WTC11 (cell line): ENCODE measurements around the gene RIPK3. TPM values are rescaled to one million over a fixed set of nuclear protein-coding genes. Genes with fewer than 3 reads are reported as not detected.
A peak's percentile ranks its signal among the peaks of the same experiment; 100 is the strongest.

Experiments used
- ATAC-seq: fragments of 200-7000 bp; cut with Tn5 transposase; 2 replicates; pipeline ENCODE4 v1.10.0; 2021; ENCODE audit warnings: mild to moderate bottlenecking, moderate library complexity
- CTCF ChIA-PET: fragments of 300-600 bp; sonication (Branson Sonifier 250); formaldehyde crosslinking; loops from one replicate; lab custom pipeline; 2021; ENCODE audit warnings: antibody characterized with exemption; lab: Charles Lee
- POLR2A ChIA-PET: fragments of 350-600 bp; sonication (Branson Sonifier 250); formaldehyde crosslinking; loops from one replicate; lab custom pipeline; 2021; ENCODE audit warnings: antibody characterized with exemption; lab: Charles Lee
- DNase-seq: peaks from one replicate; pipeline ENCODE4 v3.0.0; 2021; ENCODE audit warnings: low spot score
- H3K27ac Mint-ChIP-seq: 2 replicates; pipeline ENCODE4 v1.8.0; 2021; ENCODE audit warnings: mixed read lengths
- H3K27me3 Mint-ChIP-seq: 2 replicates; pipeline ENCODE4 v1.8.0; 2021; ENCODE audit warnings: low read depth, mild to moderate bottlenecking, moderate library complexity, mixed read lengths
- H3K36me3 Mint-ChIP-seq: 2 replicates; pipeline ENCODE4 v1.8.0; 2021; ENCODE audit warnings: mixed read lengths
- H3K4me1 Mint-ChIP-seq: 2 replicates; pipeline ENCODE4 v1.8.0; 2022; ENCODE audit warnings: mixed read lengths
- H3K4me3 Mint-ChIP-seq: 2 replicates; pipeline ENCODE4 v1.8.0; 2021; ENCODE audit warnings: mild to moderate bottlenecking, moderate library complexity, mixed read lengths
- H3K9me3 Mint-ChIP-seq: 2 replicates; pipeline ENCODE4 v1.8.0; 2021; ENCODE audit warnings: mixed read lengths
- AR ChIP-seq: fragments of 250-450 bp; sonication (Bioruptor Pico); IDR thresholded peaks from 2 replicates; pipeline ENCODE4 v1.9.0; 2021; ENCODE audit warnings: mild to moderate bottlenecking
- CDX4 ChIP-seq: fragments of 250-450 bp; sonication (Bioruptor Pico); IDR thresholded peaks from 2 replicates; pipeline ENCODE4 v1.9.0; 2021; ENCODE audit warnings: moderate library complexity, mild to moderate bottlenecking, inconsistent platforms, borderline replicate concordance
- CREM ChIP-seq: sonication (generic); formaldehyde crosslinking; IDR thresholded peaks from 2 replicates; pipeline ENCODE4 v1.8.1; 2022; ENCODE audit warnings: mild to moderate bottlenecking, missing genetic modification reagents, moderate library complexity
- FOXP1 ChIP-seq: sonication (generic); formaldehyde crosslinking; IDR thresholded peaks from 2 replicates; pipeline ENCODE4 v1.8.0; 2022; ENCODE audit warnings: missing genetic modification reagents, mild to moderate bottlenecking, moderate library complexity, borderline replicate concordance
- MLX ChIP-seq: sonication (generic); formaldehyde crosslinking; IDR thresholded peaks from 2 replicates; pipeline ENCODE4 v1.8.1; 2023; ENCODE audit warnings: mild to moderate bottlenecking, missing genetic modification reagents, moderate library complexity
- MXD4 ChIP-seq: fragments of 250-450 bp; sonication (Bioruptor Pico); IDR thresholded peaks from 2 replicates; pipeline ENCODE4 v1.8.0; 2021; ENCODE audit warnings: mild to moderate bottlenecking, moderate library complexity, borderline replicate concordance
- NFATC4 ChIP-seq: fragments of 250-450 bp; sonication (Bioruptor Pico); IDR thresholded peaks from 2 replicates; pipeline ENCODE4 v1.9.0; 2021; ENCODE audit warnings: mild to moderate bottlenecking
- NR2C2 ChIP-seq: sonication (generic); formaldehyde crosslinking; IDR thresholded peaks from 2 replicates; pipeline ENCODE4 v1.8.0; 2022; ENCODE audit warnings: mild to moderate bottlenecking, missing genetic modification reagents
- RELA ChIP-seq: sonication (generic); formaldehyde crosslinking; IDR thresholded peaks from 2 replicates; pipeline ENCODE4 v1.8.1; 2022; ENCODE audit warnings: missing genetic modification reagents, mild to moderate bottlenecking, borderline replicate concordance
- ZNF232 ChIP-seq: sonication (generic); formaldehyde crosslinking; IDR thresholded peaks from 2 replicates; pipeline ENCODE4 v1.8.0; 2022; ENCODE audit warnings: mild to moderate bottlenecking, missing genetic modification reagents
- ZNF263 ChIP-seq: sonication (generic); formaldehyde crosslinking; IDR thresholded peaks from 2 replicates; pipeline ENCODE4 v1.8.1; 2022; ENCODE audit warnings: low read depth, mild to moderate bottlenecking, moderate library complexity, missing genetic modification reagents
- ZNF532 ChIP-seq: fragments of 250-450 bp; sonication (Bioruptor Pico); IDR thresholded peaks from 2 replicates; pipeline ENCODE4 v1.9.0; 2021; ENCODE audit warnings: mild to moderate bottlenecking, borderline replicate concordance
- ZNF671 ChIP-seq: fragments of 250-450 bp; sonication (Bioruptor Pico); IDR thresholded peaks from 2 replicates; pipeline ENCODE4 v1.8.0; 2021; ENCODE audit warnings: mild to moderate bottlenecking
- total RNA-seq: library from RNA; stranded (reverse); gene quantifications from 3 replicates; pipeline ENCODE4 v1.2.3, GENCODE V29; 2021

RIPK3 gene
- total RNA-seq, 1 experiment from 2014 or later: 0.83 TPM

GRCh38 chr14:24307575-24308341 is 32.0 kb downstream of the RIPK3 start, which contains the start of gene CIDEB (continued):
- TF ChIP-seq ZNF532 (CRISPR knock-in tag): no peak
- TF ChIP-seq, all 79 proteins: peak for 2

- Mint-ChIP-seq H3K36me3 (peaks cover 47% of the 10 kb centered on the region), H3K4me1 (peaks cover 15% of the 10 kb centered on the region)
- POLR2A ChIA-PET: interaction anchor here (0.7 to 1.7 kb wide), 2 partner anchors 65 to 146 kb away, joined by 3 to 8 read pairs; partner anchors contain the start of gene TINF2
These were observed 32.6 kb downstream of the RIPK3 start for GRCh38 chr14:24307156-24307574.

GRCh38 chr14:24304019-24304387 is 35.8 kb downstream of the RIPK3 start:
- ChIA-PET POLR2A (no interaction called here), CTCF (no interaction called here)
- no peak for ATAC-seq
- TF ChIP-seq RELA (CRISPR knock-in tag) (no peak), NR2C2 (CRISPR knock-in tag) (no peak), ZNF671 (CRISPR knock-in tag) (no peak)
- TF ChIP-seq, all 79 proteins: peak for 0
- Mint-ChIP-seq H3K4me1 (peaks cover 13% of the 10 kb centered on the region), H3K27me3 (0 out of 2 replicates have a peak, but pooled peaks cover 3% of the 10 kb centered on the region), H3K9me3 (no peaks in the 10 kb centered on the region), H3K4me3 (no peak overlapping the region), H3K36me3 (peaks cover 53% of the 10 kb centered on the region), H3K27ac (no peak overlapping the region)
- no peak for DNase-seq

More at GRCh38 chr14:24307156-24307574, 32.6 kb downstream of the RIPK3 start:
- CTCF ChIA-PET: interaction anchor here (0.9 to 6.8 kb wide), 20 partner anchors 9 to 135 kb away, joined by 3 to 97 read pairs (median 10); partner anchors contain the start of genes ADCY4, CBLN3, DHRS1 and KHNYN
- DNase-seq (no peak), ATAC-seq (no peak)
- H3K27ac Mint-ChIP-seq: peak overlapping the region; percentile 49; the same call in 1 of the 2 replicates
- no peaks in the 10 kb centered on the region for H3K9me3 Mint-ChIP-seq
- H3K27me3 Mint-ChIP-seq: peaks cover 8% of the 10 kb centered on the region
- no peak overlapping the region for H3K4me3 Mint-ChIP-seq
- TF ChIP-seq FOXP1 (CRISPR knock-in tag): no peak
- no peak for TF ChIP-seq NFATC4 (CRISPR knock-in tag)
- TF ChIP-seq CDX4 (CRISPR knock-in tag): no peak
- no peak for TF ChIP-seq ZNF232 (CRISPR knock-in tag)

- Mint-ChIP-seq H3K27me3 (0 out of 2 replicates have a peak, but pooled peaks cover 3% of the 10 kb centered on the region), H3K27ac (no peak overlapping the region; the same call in 1 of the 2 replicates), H3K4me3 (peak overlapping the region; percentile 91), H3K4me1 (peaks cover 19% of the 10 kb centered on the region), H3K36me3 (peaks cover 38% of the 10 kb centered on the region), H3K9me3 (no peaks in the 10 kb centered on the region)
- ChIA-PET CTCF (interaction anchor here (0.6 to 8.2 kb wide), 17 partner anchors 7 to 242 kb away, joined by 3 to 165 read pairs (median 12); partner anchors contain the start of genes CHMP4A, CIDEB, IRF9 and LTB4R), POLR2A (interaction anchor here (0.5 to 3.6 kb wide), 7 partner anchors 8 to 131 kb away, joined by 3 to 20 read pairs (median 8); partner anchors contain the start of genes CIDEB, LTB4R2, RABGGTA and TINF2)
- no peak for ATAC-seq
- DNase-seq: no peak
- no peak for TF ChIP-seq MXD4 (CRISPR knock-in tag)
- no peak for TF ChIP-seq MLX
- no peak for TF ChIP-seq ZNF263
- no peak for TF ChIP-seq AR (CRISPR knock-in tag)
- TF ChIP-seq CREM (CRISPR knock-in tag): no peak
- TF ChIP-seq ZNF532 (CRISPR knock-in tag): no peak
These were observed 39.3 kb downstream of the RIPK3 start for GRCh38 chr14:24300326-24300980.
